LNCAP (cell line): ENCODE measurements around the gene EXOC6B.

Experiments used
- TF ChIP-seq, protein P1 (sequence below): fragments of 450-650 bp; IDR thresholded peaks from 2 replicates; pipeline ENCODE4 v1.5.1; 2017; ENCODE audit warnings: mild to moderate bottlenecking

EXOC6B gene

DNA sequence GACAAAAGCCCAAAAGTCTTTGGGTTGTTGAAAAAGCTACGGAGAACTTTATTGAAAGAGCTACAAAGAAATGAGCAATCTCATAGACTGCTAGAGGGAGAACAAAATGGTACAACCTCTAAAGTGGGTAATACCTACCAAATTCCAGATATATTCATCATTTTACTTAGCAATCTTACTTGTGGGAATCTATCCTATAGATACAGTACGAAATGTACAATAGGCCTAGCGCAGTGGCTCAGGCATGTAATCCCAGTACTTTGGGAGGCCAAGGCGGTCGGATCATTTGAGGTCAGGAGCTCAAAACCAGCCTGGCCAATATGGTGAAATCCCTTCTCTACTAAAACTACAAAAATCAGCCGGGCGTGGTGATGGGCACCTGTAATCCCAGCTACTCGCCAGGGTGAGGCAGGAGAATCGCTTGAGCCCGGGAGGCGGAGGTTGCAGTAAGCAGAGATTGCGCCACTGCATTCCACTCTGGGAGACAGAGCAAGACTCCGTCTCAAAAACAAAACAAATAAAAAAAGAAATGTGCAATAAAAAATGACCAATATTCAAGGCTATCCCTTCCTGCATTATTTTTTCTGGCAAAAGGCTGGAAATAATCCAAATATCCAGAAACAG, 10.1 kb downstream of the EXOC6B start:
- TF ChIP-seq, protein P1, sequence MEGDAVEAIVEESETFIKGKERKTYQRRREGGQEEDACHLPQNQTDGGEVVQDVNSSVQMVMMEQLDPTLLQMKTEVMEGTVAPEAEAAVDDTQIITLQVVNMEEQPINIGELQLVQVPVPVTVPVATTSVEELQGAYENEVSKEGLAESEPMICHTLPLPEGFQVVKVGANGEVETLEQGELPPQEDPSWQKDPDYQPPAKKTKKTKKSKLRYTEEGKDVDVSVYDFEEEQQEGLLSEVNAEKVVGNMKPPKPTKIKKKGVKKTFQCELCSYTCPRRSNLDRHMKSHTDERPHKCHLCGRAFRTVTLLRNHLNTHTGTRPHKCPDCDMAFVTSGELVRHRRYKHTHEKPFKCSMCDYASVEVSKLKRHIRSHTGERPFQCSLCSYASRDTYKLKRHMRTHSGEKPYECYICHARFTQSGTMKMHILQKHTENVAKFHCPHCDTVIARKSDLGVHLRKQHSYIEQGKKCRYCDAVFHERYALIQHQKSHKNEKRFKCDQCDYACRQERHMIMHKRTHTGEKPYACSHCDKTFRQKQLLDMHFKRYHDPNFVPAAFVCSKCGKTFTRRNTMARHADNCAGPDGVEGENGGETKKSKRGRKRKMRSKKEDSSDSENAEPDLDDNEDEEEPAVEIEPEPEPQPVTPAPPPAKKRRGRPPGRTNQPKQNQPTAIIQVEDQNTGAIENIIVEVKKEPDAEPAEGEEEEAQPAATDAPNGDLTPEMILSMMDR: no peak

DNA sequence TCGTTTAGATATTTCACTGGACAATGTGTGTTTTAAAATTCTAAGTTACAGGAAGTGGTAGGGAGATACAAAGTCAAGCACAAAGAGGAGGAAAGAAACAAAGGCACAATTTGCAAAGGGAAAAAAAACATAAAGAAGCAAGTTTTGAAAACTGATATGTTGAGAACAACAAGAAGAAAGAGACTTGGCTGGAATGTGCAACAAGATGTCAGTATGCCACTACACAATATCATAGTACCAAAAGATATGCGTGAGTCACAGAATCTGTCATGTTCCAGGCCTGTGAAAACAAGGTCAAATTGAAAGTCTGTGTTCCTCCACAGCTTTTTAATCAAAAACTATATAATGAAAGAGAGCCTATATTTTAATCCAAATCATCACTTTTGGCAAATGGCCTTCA, 12.0 kb downstream of the EXOC6B start:
- TF ChIP-seq, protein P1: no peak

- TF ChIP-seq, protein P1: no peak
Observed at GRCh38 chr2:72810165-72810564, 15.7 kb downstream of the EXOC6B start.

DNA sequence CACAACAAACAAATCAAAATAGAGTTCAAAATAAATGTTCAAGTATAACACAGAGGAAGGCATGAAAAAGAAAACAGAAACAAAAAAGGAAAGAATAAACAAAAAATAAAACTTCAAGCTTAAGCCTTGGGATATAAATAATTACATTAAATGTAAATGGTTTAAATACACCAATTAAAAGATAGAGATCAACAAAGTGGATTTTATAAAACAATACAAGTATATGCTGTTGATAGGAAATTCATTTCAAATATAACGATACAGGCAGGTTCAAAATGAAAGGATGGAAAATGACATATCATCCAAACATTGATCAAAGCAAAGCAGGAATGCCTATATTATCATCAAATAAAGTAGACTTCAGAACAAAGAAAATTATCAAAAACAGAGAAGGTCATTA, 16.7 kb downstream of the EXOC6B start:
- TF ChIP-seq, protein P1: no peak

- TF ChIP-seq, protein P1: no peak
Observed at GRCh38 chr2:72806280-72806945, 19.4 kb downstream of the EXOC6B start.

DNA sequence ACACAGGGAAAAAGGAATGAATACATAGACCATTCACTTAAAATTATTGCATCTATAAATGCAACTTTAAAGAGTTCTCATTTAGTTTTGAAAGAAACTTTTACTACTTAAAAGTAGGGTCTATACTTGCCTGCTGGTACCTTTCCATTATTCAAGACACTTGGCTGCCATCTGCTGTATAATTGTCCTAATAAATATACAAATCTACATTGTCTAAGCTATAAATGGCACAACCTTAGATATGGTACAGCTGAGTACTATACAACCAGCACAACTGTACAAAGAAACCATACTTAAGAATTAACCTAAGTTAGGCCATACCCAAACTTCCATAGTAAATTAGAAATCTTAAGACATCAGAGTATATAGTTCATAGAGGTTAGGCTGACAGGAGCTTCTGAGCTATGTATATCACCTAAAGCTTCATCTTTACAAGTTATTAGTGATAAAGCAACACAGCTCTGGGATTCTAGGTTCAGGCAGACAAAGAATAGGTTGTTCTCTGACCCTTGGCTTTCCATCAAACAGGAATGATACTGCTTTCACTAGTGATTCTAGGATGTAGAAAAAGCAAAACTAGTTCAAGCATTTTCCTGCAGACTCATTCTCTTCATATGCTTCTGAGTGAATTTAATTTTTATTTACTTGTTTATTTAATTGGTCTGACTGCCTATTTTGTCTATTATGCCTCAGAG, 22.1 kb downstream of the EXOC6B start:
- TF ChIP-seq, protein P1: no peak

- TF ChIP-seq, protein P1: no peak
Observed at GRCh38 chr2:72803151-72803550, 22.7 kb downstream of the EXOC6B start.
